ENCODE data around the gene TENM4.

DNA sequence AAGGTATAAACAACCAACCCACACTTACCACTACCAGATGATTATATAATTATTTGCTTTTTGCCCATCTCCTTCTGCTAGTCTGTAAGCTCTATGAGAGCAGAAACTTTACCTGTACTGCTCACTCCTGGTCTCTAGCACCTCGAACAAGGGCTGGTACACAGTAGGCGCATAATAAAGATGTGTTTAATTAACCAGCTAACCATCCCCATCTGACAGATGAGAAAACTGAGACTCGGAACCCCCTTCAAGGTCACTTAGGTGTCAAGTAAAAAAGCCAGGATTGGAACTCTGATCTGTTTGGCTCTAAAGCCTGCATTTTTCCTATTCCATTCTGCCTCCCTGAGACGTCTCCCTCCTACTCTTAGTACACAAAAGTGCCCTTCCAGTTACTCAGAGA, 370.3 kb downstream of the TENM4 start:
- TF ChIP-seq, protein P1, sequence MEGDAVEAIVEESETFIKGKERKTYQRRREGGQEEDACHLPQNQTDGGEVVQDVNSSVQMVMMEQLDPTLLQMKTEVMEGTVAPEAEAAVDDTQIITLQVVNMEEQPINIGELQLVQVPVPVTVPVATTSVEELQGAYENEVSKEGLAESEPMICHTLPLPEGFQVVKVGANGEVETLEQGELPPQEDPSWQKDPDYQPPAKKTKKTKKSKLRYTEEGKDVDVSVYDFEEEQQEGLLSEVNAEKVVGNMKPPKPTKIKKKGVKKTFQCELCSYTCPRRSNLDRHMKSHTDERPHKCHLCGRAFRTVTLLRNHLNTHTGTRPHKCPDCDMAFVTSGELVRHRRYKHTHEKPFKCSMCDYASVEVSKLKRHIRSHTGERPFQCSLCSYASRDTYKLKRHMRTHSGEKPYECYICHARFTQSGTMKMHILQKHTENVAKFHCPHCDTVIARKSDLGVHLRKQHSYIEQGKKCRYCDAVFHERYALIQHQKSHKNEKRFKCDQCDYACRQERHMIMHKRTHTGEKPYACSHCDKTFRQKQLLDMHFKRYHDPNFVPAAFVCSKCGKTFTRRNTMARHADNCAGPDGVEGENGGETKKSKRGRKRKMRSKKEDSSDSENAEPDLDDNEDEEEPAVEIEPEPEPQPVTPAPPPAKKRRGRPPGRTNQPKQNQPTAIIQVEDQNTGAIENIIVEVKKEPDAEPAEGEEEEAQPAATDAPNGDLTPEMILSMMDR (IDR thresholded peaks at IDR 0.05; ENCODE audit: poor library complexity, severe bottlenecking): no peak
- no peak for TF ChIP-seq EZH2 (IDR thresholded peaks at IDR 0.05; ENCODE audit: borderline replicate concordance, insufficient read depth, low read length, poor library complexity, severe bottlenecking)
